Measurements from ENCODE around the gene CCSER1. TPM values are rescaled to one million over a fixed set of nuclear protein-coding genes. Genes with fewer than 3 reads are reported as not detected.
"Not testable (repeated sequence)": the region's sequence is repeated elsewhere in the genome, so short reads cannot be mapped to it uniquely, and the experiment has no call there.

Gene CCSER1
- total RNA-seq, 1 donor from 2014 or later, result 13.8 TPM

DNA sequence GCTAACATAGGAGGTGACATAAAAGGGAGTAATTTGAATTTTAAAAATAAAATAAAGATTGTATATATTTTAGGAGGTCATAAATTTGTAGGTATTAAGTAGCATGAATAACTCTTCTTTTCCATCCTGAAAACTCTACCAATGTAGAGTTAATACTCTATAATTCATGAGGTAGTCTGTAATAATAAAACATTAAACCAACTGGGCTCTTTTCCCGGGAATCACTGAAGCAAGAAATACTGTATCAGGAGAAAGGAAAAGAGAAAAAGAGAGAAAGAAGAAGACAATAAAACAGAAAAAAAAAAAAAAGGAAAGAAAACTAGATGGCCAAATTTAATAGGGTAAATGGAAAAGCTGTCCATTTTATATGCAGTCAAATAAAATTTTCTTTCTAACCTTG is 984.4 kb downstream of the CCSER1 start:
- DNase-seq (no peak), ATAC-seq (ENCODE audit: poor library complexity) (no peak)
- intact Hi-C loops (cut with DNase I), result no loop called here

GRCh38 chr4:91113130-91113706 is 986.0 kb downstream of the CCSER1 start:
- ATAC-seq (ENCODE audit: poor library complexity), result peak; percentile 22

GRCh38 chr4:91114386-91114785 is 987.2 kb downstream of the CCSER1 start:
- DNase-seq (no peak), ATAC-seq (ENCODE audit: poor library complexity) (no peak)
- intact Hi-C loops (cut with DNase I), result no loop called here

More at GRCh38 chr4:91113130-91113706, 986.0 kb downstream of the CCSER1 start:
- intact Hi-C loops (cut with DNase I), result no loop called here
- DNase-seq, result no peak

DNA sequence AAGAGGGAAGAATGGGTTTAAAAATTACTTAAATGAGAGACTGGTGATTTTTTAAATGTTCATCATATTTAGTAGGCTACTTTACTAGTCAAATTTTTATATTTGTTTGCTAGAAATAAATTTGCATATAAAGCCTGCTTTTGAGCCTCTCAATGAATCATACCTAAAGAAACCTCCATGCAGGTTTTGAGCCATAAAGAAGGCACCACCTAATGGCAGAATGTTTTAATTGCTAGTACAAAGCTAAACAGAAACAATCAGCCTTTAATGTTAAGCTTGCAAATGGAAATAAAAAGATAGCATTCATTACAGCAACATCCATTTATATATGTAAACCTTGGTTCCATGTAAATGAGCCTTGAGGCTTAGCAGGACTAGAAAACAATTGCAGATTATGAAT is 989.7 kb downstream of the CCSER1 start:
- ATAC-seq (ENCODE audit: poor library complexity) (no peak), DNase-seq (no peak)
- intact Hi-C loops (cut with DNase I), result no loop called here

DNA sequence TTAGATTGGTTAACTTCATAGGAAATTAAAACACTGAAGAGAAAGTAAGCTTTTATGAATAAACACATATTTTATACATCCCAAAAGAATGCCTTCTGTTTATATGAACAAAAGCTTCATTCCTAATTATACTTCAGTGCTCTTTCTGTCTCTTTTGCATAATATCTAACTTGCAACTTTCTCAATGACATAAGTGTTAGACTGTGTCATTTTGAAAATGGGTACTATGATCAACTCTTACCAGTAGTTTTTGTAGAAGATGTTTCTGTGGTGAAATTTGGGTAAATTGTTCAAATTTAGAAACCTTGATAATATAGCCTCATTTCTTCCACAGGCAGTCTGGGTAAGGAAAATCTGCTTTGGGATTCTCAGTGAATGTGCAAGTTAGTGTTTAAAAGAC is 991.4 kb downstream of the CCSER1 start:
- ATAC-seq (ENCODE audit: poor library complexity) (no peak), DNase-seq (no peak)
- intact Hi-C loops (cut with DNase I), result no loop called here

DNA sequence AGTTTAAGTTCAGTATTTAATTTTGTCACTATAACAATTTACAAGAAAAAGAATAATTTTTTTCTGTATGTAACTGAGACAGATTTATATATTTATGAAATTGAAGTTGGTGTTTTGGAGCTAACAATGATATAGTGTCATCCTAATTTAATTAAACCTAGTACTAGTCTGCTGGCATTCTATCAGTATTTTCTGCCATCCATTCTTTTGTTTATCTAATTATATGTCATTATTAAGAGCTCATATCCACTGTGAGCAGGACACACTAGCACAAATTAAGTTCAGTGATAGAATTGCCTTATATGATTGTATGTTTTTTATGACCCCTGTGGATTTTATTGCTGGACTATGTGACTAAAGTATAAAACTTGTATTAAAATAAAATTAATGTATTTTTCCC is 996.5 kb downstream of the CCSER1 start:
- intact Hi-C loops (cut with DNase I), result no loop called here
- DNase-seq, result no peak
- no peak for ATAC-seq (ENCODE audit: poor library complexity)

GRCh38 chr4:91127192-91127591 is 1000.0 kb downstream of the CCSER1 start:
- ATAC-seq (ENCODE audit: poor library complexity), result no peak
- no peak for DNase-seq
- intact Hi-C loops (cut with DNase I), result no loop called here

DNA sequence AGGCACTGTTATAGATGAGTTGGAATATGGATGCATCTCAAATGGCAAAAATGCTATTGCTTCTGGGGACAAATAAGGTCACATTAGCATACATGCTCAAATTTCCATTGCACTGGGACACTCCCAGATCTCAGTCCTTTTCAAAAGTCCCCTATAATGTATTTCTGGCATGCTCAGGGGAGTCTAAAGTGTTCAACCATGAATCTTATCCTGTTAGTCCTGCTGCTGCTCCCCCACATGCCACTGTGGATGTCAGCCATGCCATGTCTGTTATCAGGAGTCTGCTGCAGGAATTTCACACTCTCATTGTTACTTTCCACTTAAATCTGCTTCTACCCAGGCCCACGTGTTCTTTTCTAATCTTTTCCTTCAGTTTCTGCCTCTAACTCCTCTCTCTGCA is 1000.6 kb downstream of the CCSER1 start:
- DNase-seq (peak; percentile 36), ATAC-seq (ENCODE audit: poor library complexity) (peak; percentile 94)
- intact Hi-C loops (cut with DNase I), result no loop called here

DNA sequence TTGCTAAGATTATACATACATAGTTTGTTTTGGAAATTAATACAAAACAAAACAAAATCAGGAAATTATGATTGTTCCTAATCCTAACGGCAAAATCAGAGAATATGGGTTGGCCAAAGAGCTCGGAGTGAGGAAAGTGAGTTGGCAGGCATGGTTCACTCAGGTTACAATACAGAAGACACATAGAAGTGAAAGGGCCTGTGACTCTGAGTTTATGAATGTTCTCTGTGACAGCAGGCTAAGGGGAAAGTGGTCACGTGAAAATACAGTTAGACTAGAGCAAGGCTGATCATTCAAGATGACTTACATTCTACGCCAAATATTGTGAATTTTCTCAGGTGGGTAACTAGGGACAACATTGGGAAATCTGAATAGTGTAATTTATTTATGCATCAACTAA is 1001.3 kb downstream of the CCSER1 start:
- DNase-seq, result no peak
- intact Hi-C loops (cut with DNase I), result no loop called here
- peak; percentile 75 for ATAC-seq (ENCODE audit: poor library complexity)

DNA sequence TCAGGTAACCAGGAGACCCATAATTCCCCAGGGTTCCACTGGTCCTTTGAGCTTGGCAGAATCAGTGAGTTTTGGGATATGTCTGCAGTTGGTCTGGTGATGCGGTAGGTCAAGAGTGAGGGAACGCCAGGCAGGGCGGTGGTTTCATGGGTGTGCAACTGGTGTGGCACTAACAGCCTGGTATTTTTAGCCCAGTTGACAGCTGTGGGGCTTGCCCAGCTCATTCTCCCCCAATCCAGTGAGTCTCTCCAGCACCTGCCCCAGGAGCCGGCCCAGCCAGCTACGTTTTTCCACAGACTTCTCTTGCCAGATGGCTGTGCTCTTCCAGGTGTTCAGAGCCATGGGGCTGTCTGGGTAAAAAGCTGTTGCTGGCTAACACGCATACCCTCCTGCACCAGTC is 1019.9 kb downstream of the CCSER1 start:
- intact Hi-C loops (cut with DNase I), result no loop called here
- ATAC-seq (ENCODE audit: poor library complexity) (no peak), DNase-seq (no peak)

DNA sequence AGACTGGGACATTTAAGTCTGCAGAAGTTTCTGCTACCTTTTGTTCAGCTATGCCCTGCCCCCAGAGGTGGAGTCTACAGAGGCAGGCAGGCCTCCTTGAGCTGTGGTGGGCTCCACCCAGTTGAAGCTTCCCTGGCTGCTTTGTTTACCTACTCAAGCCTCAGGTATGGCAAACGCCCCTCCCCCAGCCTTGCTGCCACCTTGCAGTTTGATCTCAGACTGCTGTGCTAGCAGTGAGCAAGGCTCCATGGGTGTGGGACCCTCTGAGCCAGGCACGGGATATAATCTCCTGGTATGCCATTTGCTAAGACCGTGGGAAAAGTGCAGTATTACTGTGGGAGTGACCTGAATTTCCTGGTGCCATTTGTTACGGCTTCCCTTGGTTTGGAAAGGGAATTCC is 1026.8 kb downstream of the CCSER1 start:
- intact Hi-C loops (cut with DNase I); ATAC-seq (ENCODE audit: poor library complexity); DNase-seq: not testable (repeated sequence)

DNA sequence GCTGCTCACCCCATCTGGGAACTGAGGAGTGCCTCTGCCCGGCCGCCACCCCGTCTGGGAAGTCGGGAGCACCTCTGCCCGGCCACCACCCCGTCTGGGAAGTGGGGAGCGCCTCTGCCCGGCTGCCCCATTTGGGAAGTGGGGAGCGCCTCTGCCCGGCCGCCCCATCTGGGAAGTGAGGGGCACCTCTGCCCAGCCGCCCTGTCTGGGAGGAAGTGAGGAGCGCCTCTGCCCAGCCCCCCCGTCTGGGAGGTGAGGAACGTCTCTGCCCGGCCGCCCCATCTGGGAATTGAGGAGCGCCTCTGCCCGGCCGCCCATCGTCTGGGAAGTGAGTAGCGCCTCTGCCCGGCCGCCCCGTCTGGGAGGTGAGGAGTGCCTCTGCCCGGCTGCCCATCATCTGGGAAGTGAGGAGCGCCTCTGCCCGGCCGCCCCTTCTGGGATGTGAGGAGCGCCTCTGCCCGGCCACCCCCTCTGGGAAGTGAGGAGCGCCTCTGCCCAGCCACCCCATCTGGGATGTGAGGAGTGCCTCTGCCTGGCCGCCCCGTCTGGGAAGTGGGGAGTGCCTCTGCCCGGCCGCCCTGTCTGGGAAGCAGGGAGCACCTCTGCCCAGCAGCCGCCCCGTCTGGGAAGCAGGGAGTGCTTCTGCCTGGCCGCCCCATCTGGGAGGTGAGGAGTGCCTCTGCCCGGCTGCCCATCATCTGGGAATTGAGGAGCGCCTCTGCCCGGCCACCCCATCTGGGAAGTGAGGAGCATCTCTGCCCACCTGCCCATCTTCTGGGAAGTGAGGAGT is 1040.9 kb downstream of the CCSER1 start:
- DNase-seq; ATAC-seq (ENCODE audit: poor library complexity); intact Hi-C loops (cut with DNase I): not testable (repeated sequence)

GRCh38 chr4:91170768-91171167 is 1043.6 kb downstream of the CCSER1 start:
- intact Hi-C loops (cut with DNase I), result no loop called here
- ATAC-seq (ENCODE audit: poor library complexity) (no peak), DNase-seq (no peak)

DNA sequence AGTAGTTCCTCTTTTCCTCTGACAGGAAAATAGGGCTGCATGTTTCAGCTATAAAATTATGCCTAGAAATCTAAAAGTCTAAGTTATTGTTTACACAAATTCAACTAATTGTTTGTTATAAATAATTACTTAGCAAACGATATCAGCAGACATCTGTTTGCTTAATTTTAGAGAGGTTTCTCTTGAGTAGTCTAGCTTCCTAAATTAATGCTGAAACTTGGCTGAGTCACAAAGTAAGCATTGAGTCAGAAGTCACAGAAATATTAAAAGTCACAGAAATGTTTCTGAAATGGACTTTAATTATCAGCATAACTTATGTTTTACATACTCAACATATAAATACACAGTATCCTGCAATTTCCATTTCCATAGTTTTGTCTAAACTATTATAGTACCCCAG is 1044.0 kb downstream of the CCSER1 start:
- ATAC-seq (ENCODE audit: poor library complexity) (no peak), DNase-seq (no peak)
- intact Hi-C loops (cut with DNase I), result no loop called here

- ATAC-seq (ENCODE audit: poor library complexity); DNase-seq; intact Hi-C loops (cut with DNase I): not testable (repeated sequence)
Observed at GRCh38 chr4:91185061-91185460, 1057.9 kb downstream of the CCSER1 start.

- ATAC-seq (ENCODE audit: poor library complexity), result no peak
- DNase-seq, result no peak
- intact Hi-C loops (cut with DNase I), result no loop called here
Observed at GRCh38 chr4:91198951-91199350, 1071.8 kb downstream of the CCSER1 start.

- DNase-seq (no peak), ATAC-seq (ENCODE audit: poor library complexity) (no peak)
- intact Hi-C loops (cut with DNase I), result no loop called here
Observed at GRCh38 chr4:91207535-91207934, 1080.3 kb downstream of the CCSER1 start.

DNA sequence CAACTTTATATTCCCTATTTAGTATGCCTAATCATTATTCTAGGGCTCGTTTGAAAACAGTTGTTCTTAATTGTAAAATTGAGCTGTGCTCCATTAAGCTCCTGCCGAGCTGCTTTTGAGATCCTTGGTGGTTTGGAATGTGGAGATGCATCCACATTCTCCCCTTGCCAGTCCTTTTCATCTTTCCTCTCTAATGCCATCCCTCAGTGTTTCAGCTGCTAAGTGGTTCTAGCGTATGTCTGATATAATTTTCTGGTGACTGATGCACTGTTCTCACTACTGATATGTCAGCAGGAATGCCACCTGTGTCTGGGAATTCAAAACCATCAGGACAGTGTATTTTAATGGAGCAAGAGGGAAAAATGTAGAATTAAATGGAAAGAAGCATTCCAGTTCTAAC is 1085.0 kb downstream of the CCSER1 start:
- ATAC-seq (ENCODE audit: poor library complexity), result no peak

DNA sequence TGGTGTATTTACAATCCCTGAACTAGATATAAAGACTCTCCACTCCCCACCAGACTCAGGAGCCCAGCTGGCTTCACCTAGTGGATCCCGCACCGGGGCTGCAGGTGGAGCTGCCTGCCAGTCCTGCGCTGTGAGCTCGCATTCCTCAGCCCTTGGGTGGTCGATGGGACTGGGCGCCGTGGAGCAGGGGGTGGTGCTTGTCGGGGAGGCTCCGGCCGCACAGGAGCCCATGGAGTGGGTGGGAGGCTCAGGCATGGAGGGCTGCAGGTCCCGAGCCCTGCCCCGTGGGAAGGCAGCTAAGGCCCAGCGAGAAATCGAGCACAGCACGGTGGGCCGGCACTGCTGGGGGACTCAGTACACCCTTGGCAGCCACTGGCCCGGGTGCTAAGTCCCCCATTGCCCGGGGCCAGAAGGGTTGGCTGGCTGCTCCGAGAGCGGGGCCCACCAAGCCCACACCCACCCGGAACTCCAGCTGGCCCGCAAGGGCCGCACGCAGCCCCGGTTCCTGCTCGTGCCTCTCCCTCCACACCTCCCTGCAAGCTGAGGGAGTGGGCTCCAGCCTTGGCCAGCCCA is 1090.7 kb downstream of the CCSER1 start:
- ATAC-seq (ENCODE audit: poor library complexity); DNase-seq; intact Hi-C loops (cut with DNase I): not testable (repeated sequence)

More for the DNA sequence above, 1085.0 kb downstream of the CCSER1 start:
- intact Hi-C loops (cut with DNase I), result no loop called here
- DNase-seq, result no peak

GRCh38 chr4:91220315-91220714 is 1093.1 kb downstream of the CCSER1 start:
- ATAC-seq (ENCODE audit: poor library complexity), result no peak
- DNase-seq, result no peak
- intact Hi-C loops (cut with DNase I), result no loop called here

All from Right ventricle myocardium superior (tissue), 1 donor.